CD4-positive, alpha-beta memory T cell (primary cell): ENCODE data around the gene TNS2. TPM values are rescaled to one million over a fixed set of nuclear protein-coding genes. Genes with fewer than 3 reads are reported as not detected.

Experiments
- CTCF ChIA-PET: fragments of 350-600 bp; sonication (Branson Sonifier 250); formaldehyde crosslinking; loops from one replicate; lab custom pipeline; 2021; ENCODE audit warnings: inconsistent platforms; ENCODE audit not compliant: partially characterized antibody; lab: Charles Lee
- POLR2A ChIA-PET: fragments of 350-600 bp; sonication (Branson Sonifier 250); formaldehyde crosslinking; loops from one replicate; lab custom pipeline; 2021; ENCODE audit not compliant: partially characterized antibody; lab: Charles Lee
- DNase-seq, 5 donors: peaks; one replicate each; pipeline versions ENCODE4 v3.0.0 to v3.0.0-alpha.2; 2020 to 2022; ENCODE audit warnings: mixed read lengths in 1 of 5
- H3K27ac ChIP-seq: one replicate; pipeline ENCODE4 v1.7.0; 2013; ENCODE audit warnings: low read depth, low read length
- H3K27me3 ChIP-seq: 2 replicates; pipeline ENCODE4 v1.7.0; 2013; ENCODE audit warnings: mild to moderate bottlenecking, low read length, moderate library complexity; ENCODE audit not compliant: insufficient read depth
- H3K36me3 ChIP-seq: 2 replicates; pipeline ENCODE4 v1.7.0; 2013; ENCODE audit warnings: mild to moderate bottlenecking, low read length, moderate library complexity; ENCODE audit not compliant: insufficient read depth
- H3K4me1 ChIP-seq: 2 replicates; pipeline ENCODE4 v1.7.0; 2013; ENCODE audit warnings: mild to moderate bottlenecking, low read length, moderate library complexity; ENCODE audit not compliant: insufficient read depth
- H3K4me3 ChIP-seq, 2 donors: one replicate each; pipeline ENCODE4 v1.7.0; 2013; ENCODE audit warnings: low read length in 2 of 2, mild to moderate bottlenecking in 1 of 2
- H3K9me3 ChIP-seq, 2 donors: one replicate each; pipeline ENCODE4 v1.7.0; 2013; ENCODE audit warnings: low read length in 2 of 2, control low read depth in 1 of 2; ENCODE audit not compliant: control insufficient read depth in 1 of 2
- H3K27ac Mint-ChIP-seq, 7 donors: one replicate each; pipeline ENCODE4 v1.8.0; 2020 to 2021; ENCODE audit warnings: mixed read lengths in 7 of 7, mild to moderate bottlenecking in 6 of 7, inconsistent platforms in 3 of 7, moderate library complexity in 3 of 7
- H3K27me3 Mint-ChIP-seq, 2 donors: one replicate each; pipeline ENCODE4 v1.8.0; 2020 to 2021; ENCODE audit warnings: mixed read lengths in 2 of 2
- H3K36me3 Mint-ChIP-seq, 2 donors: one replicate each; pipeline ENCODE4 v1.8.0; 2020 to 2021; ENCODE audit warnings: mixed read lengths in 2 of 2, inconsistent platforms in 1 of 2, mild to moderate bottlenecking in 1 of 2
- H3K4me1 Mint-ChIP-seq, 4 donors: one replicate each; pipeline ENCODE4 v1.8.0; 2020 to 2021; ENCODE audit warnings: mixed read lengths in 4 of 4, mild to moderate bottlenecking in 1 of 4
- H3K4me3 Mint-ChIP-seq, 8 donors: one replicate each; pipeline ENCODE4 v1.8.0; 2020 to 2021; ENCODE audit warnings: mixed read lengths in 8 of 8, mild to moderate bottlenecking in 7 of 8, moderate library complexity in 6 of 8, inconsistent platforms in 3 of 8
- H3K9me3 Mint-ChIP-seq, 8 donors: one replicate each; pipeline ENCODE4 v1.8.0; 2020 to 2021; ENCODE audit warnings: mixed read lengths in 8 of 8, mild to moderate bottlenecking in 5 of 8, inconsistent platforms in 3 of 8, moderate library complexity in 1 of 8
- intact Hi-C: fragments of 100-400 bp; cut with micrococcal nuclease; formaldehyde crosslinking; loops from one replicate; pipeline ENCODE4 v1.15.1; 2023
- polyA plus RNA-seq, 2 donors: library from polyadenylated mRNA; unstranded; fragments of 300-500 nt; fragmentation: Illumina TruSeq; gene quantifications; one replicate each; pipeline ENCODE4 v1.2.3, GENCODE V29; 2021
- total RNA-seq, 2 experiments: library from RNA; stranded (reverse); gene quantifications; one replicate each; pipeline ENCODE4 v1.2.3, GENCODE V29; 2021

TNS2 gene
- total and polyA plus RNA-seq, 4 experiments from 2014 or later = 0.27 to 7.2 (median 3.4) TPM

GRCh38 chr12:53064613-53065436, 15.0 kb downstream of the TNS2 start:
- Histone ChIP-seq H3K27ac (no peak overlapping the region), H3K4me1 (peaks cover 7% of the 10 kb centered on the region), H3K36me3 (peaks cover 17% of the 10 kb centered on the region), H3K27me3 (no peaks in the 10 kb centered on the region), H3K9me3 (no peaks in the 10 kb centered on the region), H3K4me3 (no peak overlapping the region)
- Mint-ChIP-seq H3K4me3 (no peak overlapping the region), H3K27me3 (no peaks in the 10 kb centered on the region), H3K9me3 (no peaks in the 10 kb centered on the region), H3K36me3 (peaks cover 12 to 53% of the 10 kb centered on the region in 2 donors), H3K4me1 (peaks cover 4 to 8% (median 7%) of the 10 kb centered on the region in 4 donors), H3K27ac (peak overlapping the region in 3 of 7 donors; percentile 36 to 74 (median 72))
- peak in 1 of 5 donors; percentile 25 for DNase-seq
- ChIA-PET POLR2A (interaction anchor here (1.7 to 5.1 kb wide), 6 partner anchors 9 to 38 kb away, joined by 4 to 36 read pairs (median 12); partner anchors contain the start of genes IGFBP6, SOAT2 and SPRYD3), CTCF (interaction anchor here (0.9 to 27.0 kb wide), 14 partner anchors 9 to 444 kb away, joined by 3 to 511 read pairs (median 11); partner anchors contain the start of genes AAAS, IGFBP6, SOAT2 and SPRYD3)
- intact Hi-C loops = loop anchor here (5.0 kb wide), 2 partner anchors 127 to 222 kb away; no protein-coding TSS in a partner anchor

- Mint-ChIP-seq H3K27ac (no peak overlapping the region), H3K9me3 (no peaks in the 10 kb centered on the region), H3K36me3 (peaks cover 13 to 60% of the 10 kb centered on the region in 2 donors), H3K4me3 (no peak overlapping the region), H3K27me3 (no peaks in the 10 kb centered on the region), H3K4me1 (peaks cover 5 to 13% (median 9%) of the 10 kb centered on the region in 4 donors)
- DNase-seq = peak in 1 of 5 donors; percentile 36
- H3K4me3 ChIP-seq = no peak overlapping the region
- POLR2A ChIA-PET = interaction anchor here (0.8 to 5.1 kb wide), 8 partner anchors 10 to 256 kb away, joined by 3 to 36 read pairs (median 8); partner anchors contain the start of genes AAAS, IGFBP6, SOAT2 and SPRYD3
- H3K27me3 ChIP-seq = no peaks in the 10 kb centered on the region
- H3K9me3 ChIP-seq = no peaks in the 10 kb centered on the region
- CTCF ChIA-PET = interaction anchor here (0.6 to 27.0 kb wide), 29 partner anchors 8 to 443 kb away, joined by 3 to 511 read pairs (median 4); partner anchors contain the start of genes AAAS, IGFBP6, SOAT2 and SPRYD3
- no peak overlapping the region for H3K27ac ChIP-seq
- peaks cover 22% of the 10 kb centered on the region for H3K36me3 ChIP-seq
- peaks cover 7% of the 10 kb centered on the region for H3K4me1 ChIP-seq
- intact Hi-C loops = loop anchor here (5.0 kb wide), 2 partner anchors 127 to 222 kb away; no protein-coding TSS in a partner anchor
These were observed 15.6 kb downstream of the TNS2 start for GRCh38 chr12:53065470-53065869.

GRCh38 chr12:53065975-53066931, 16.4 kb downstream of the TNS2 start:
- no peak overlapping the region for H3K4me3 Mint-ChIP-seq
- peak overlapping the region in 6 of 7 donors; percentile 54 to 89 (median 68) for H3K27ac Mint-ChIP-seq
- peaks cover 16 to 66% of the 10 kb centered on the region in 2 donors for H3K36me3 Mint-ChIP-seq
- no peaks in the 10 kb centered on the region for H3K27me3 Mint-ChIP-seq
- ChIA-PET CTCF (interaction anchor here (0.6 to 27.0 kb wide), 31 partner anchors 8 to 443 kb away, joined by 3 to 511 read pairs (median 4); partner anchors contain the start of genes AAAS, ESPL1, IGFBP6 and SOAT2), POLR2A (interaction anchor here (0.8 to 5.1 kb wide), 8 partner anchors 9 to 255 kb away, joined by 3 to 36 read pairs (median 8); partner anchors contain the start of genes AAAS, IGFBP6, SOAT2 and SPRYD3)
- H3K4me1 Mint-ChIP-seq = peaks cover 9 to 19% (median 12%) of the 10 kb centered on the region in 4 donors
- DNase-seq = peak; percentile 48 to 64 (median 57)
- intact Hi-C loops = loop anchor here (1.0 to 5.0 kb wide), 5 partner anchors 33 to 279 kb away; partner anchors contain the start of gene SOAT2
- Histone ChIP-seq H3K4me3 (no peak overlapping the region), H3K27me3 (no peaks in the 10 kb centered on the region), H3K27ac (no peak overlapping the region), H3K4me1 (peaks cover 7% of the 10 kb centered on the region), H3K9me3 (no peaks in the 10 kb centered on the region), H3K36me3 (peaks cover 29% of the 10 kb centered on the region)
- no peaks in the 10 kb centered on the region for H3K9me3 Mint-ChIP-seq

GRCh38 chr12:53067074-53067992, 17.5 kb downstream of the TNS2 start:
- Mint-ChIP-seq H3K4me3 (no peak overlapping the region), H3K27ac (peak overlapping the region in 3 of 7 donors; percentile 42 to 61 (median 51)), H3K4me1 (peaks cover 10 to 19% (median 13%) of the 10 kb centered on the region in 4 donors), H3K9me3 (no peaks in the 10 kb centered on the region), H3K27me3 (no peaks in the 10 kb centered on the region), H3K36me3 (peaks cover 22 to 74% of the 10 kb centered on the region in 2 donors)
- peaks cover 11% of the 10 kb centered on the region for H3K4me1 ChIP-seq
- intact Hi-C loops = loop anchor here (2.0 to 5.0 kb wide), 3 partner anchors 125 to 277 kb away; no protein-coding TSS in a partner anchor
- no peaks in the 10 kb centered on the region for H3K9me3 ChIP-seq
- no peak overlapping the region for H3K27ac ChIP-seq
- ChIA-PET POLR2A (interaction anchor here (0.6 to 5.1 kb wide), 8 partner anchors 11 to 1272 kb away, joined by 3 to 36 read pairs (median 8); partner anchors contain the start of genes IGFBP6, SOAT2 and SPRYD3), CTCF (interaction anchor here (0.7 to 27.0 kb wide), 17 partner anchors 10 to 401 kb away, joined by 3 to 511 read pairs (median 11); partner anchors contain the start of genes ESPL1, IGFBP6, SOAT2 and SPRYD3)
- DNase-seq = peak in 1 of 5 donors; percentile 29
- peaks cover 38% of the 10 kb centered on the region for H3K36me3 ChIP-seq
- H3K4me3 ChIP-seq = no peak overlapping the region
- no peaks in the 10 kb centered on the region for H3K27me3 ChIP-seq

- Mint-ChIP-seq H3K27me3 (no peaks in the 10 kb centered on the region), H3K4me1 (peaks cover 12 to 19% (median 16%) of the 10 kb centered on the region in 4 donors), H3K27ac (peak overlapping the region in 5 of 7 donors; percentile 35 to 75 (median 51)), H3K36me3 (peaks cover 25 to 81% of the 10 kb centered on the region in 2 donors), H3K4me3 (no peak overlapping the region), H3K9me3 (no peaks in the 10 kb centered on the region)
- ChIA-PET POLR2A (interaction anchor here (0.7 to 5.1 kb wide), 6 partner anchors 10 to 112 kb away, joined by 3 to 36 read pairs (median 6); partner anchors contain the start of genes CSAD, IGFBP6, SOAT2 and SPRYD3), CTCF (interaction anchor here (0.7 to 27.0 kb wide), 8 partner anchors 9 to 92 kb away, joined by 3 to 511 read pairs (median 20); partner anchors contain the start of genes IGFBP6, SOAT2 and SPRYD3)
- H3K4me1 ChIP-seq = peaks cover 11% of the 10 kb centered on the region
- H3K9me3 ChIP-seq = no peaks in the 10 kb centered on the region
- no peak for DNase-seq
- peaks cover 44% of the 10 kb centered on the region for H3K36me3 ChIP-seq
- H3K27me3 ChIP-seq = no peaks in the 10 kb centered on the region
- no peak overlapping the region for H3K4me3 ChIP-seq
- intact Hi-C loops = loop anchor here (2.0 to 5.0 kb wide), 3 partner anchors 124 to 277 kb away; no protein-coding TSS in a partner anchor
- H3K27ac ChIP-seq = no peak overlapping the region
These were observed 18.3 kb downstream of the TNS2 start for GRCh38 chr12:53067993-53068770.
